ENCODE measurements around the gene SLC25A26. TPM values are rescaled to one million over a fixed set of nuclear protein-coding genes. Genes with fewer than 3 reads are reported as not detected.
A peak's percentile ranks its signal among the peaks of the same experiment; 100 is the strongest.

The SLC25A26 gene
- total and polyA plus RNA-seq, 2 of the 13 experiments (the other 11 are each of a cell fraction or from before 2014, with no cell fraction given): 23.1 to 32.7 TPM

DNA sequence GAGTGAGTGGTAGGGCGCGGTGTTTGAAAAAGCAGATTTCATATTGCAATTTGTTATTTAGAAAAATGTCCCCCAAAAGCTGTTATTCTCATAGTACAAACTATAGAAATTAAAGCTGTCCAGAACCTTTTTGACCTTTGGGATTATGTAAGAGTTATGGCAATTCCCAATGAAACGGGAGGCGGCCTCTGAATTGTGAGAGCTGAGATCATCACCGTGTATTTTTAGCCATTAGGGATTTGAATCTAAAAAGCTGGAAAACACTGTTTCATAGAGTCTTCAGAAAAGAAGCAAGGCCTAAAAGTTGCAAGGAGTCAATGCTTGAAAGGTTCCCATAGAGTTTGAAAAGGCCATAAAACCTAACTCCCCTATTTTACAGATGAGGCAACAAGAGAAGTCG lies 38.6 kb upstream of the SLC25A26 start (continued):
- TF ChIP-seq, protein P1, sequence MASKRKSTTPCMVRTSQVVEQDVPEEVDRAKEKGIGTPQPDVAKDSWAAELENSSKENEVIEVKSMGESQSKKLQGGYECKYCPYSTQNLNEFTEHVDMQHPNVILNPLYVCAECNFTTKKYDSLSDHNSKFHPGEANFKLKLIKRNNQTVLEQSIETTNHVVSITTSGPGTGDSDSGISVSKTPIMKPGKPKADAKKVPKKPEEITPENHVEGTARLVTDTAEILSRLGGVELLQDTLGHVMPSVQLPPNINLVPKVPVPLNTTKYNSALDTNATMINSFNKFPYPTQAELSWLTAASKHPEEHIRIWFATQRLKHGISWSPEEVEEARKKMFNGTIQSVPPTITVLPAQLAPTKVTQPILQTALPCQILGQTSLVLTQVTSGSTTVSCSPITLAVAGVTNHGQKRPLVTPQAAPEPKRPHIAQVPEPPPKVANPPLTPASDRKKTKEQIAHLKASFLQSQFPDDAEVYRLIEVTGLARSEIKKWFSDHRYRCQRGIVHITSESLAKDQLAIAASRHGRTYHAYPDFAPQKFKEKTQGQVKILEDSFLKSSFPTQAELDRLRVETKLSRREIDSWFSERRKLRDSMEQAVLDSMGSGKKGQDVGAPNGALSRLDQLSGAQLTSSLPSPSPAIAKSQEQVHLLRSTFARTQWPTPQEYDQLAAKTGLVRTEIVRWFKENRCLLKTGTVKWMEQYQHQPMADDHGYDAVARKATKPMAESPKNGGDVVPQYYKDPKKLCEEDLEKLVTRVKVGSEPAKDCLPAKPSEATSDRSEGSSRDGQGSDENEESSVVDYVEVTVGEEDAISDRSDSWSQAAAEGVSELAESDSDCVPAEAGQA (IDR thresholded peaks at IDR 0.05; ENCODE audit: low read depth): no peak
- TF ChIP-seq, protein P1 (CRISPR knock-in tag; IDR thresholded peaks at IDR 0.05; ENCODE audit: borderline replicate concordance): no peak
- no peak for TF ChIP-seq WIZ (CRISPR knock-in tag; IDR thresholded peaks at IDR 0.05)

DNA sequence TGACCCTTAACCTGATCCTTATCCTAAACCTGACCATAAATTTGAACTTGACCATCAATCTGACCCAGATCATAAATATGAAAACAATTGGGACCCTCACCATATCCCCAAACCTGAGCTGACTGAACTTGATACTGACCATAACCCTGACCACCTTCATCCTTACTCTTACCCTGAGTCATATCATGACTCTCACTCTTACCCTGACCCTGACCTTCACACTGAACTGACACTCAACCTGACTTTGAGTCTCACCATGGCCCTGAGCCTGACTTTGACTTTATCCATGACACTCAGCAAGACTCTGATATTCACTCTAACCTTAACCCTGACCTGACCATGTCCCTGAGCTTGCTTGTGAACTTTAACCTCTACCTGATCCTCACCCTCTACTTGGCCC lies 34.3 kb upstream of the SLC25A26 start:
- Histone ChIP-seq H3K27me3 (ENCODE audit: control insufficient read depth in 1 of 2, insufficient read depth in 2 of 2, low read length in 2 of 2) (no peaks in the 10 kb centered on the region), H3K27ac (ENCODE audit: extremely low read length, insufficient read depth, low read length) (no peak overlapping the region), H3K4me1 (ENCODE audit: insufficient read depth, low read length) (no peaks in the 10 kb centered on the region), H3K4me2 (ENCODE audit: low read depth, low read length) (no peak overlapping the region), H3K36me3 (replicated peaks in 1 of 2; ENCODE audit: control insufficient read depth in 1 of 2, insufficient read depth in 2 of 2, low read length in 2 of 2) (no peaks in the 10 kb centered on the region), H2AFZ (ENCODE audit: low read length) (no peak overlapping the region), H3K9ac (ENCODE audit: insufficient read depth, low read depth, low read length) (no peak overlapping the region), H3K4me3 (replicated peaks in 1 of 3; ENCODE audit: insufficient read depth in 1 of 3, low read depth in 2 of 3, low read length in 3 of 3) (no peak overlapping the region), H3K9me3 (ENCODE audit: low read length) (no peaks in the 10 kb centered on the region), H4K20me1 (ENCODE audit: insufficient read depth, low read length) (no peaks in the 10 kb centered on the region; the same call in 1 of the 2 replicates), H3K79me2 (ENCODE audit: insufficient read depth, low read length) (no peaks in the 10 kb centered on the region)
- ChIA-PET POLR2A (no interaction called here), CTCF (ENCODE audit: low intra/inter-chr PET ratio, low total read pairs) (no interaction called here)
- 0 out of 2 replicates have a peak, but pooled peaks have one; percentile 8 for TF ChIP-seq RARA (CRISPR knock-in tag; IDR thresholded peaks at IDR 0.05)
- peak; percentile 51; the same call in 1 of the 2 replicates for TF ChIP-seq NCOR1 (IDR thresholded peaks at IDR 0.05; ENCODE audit: borderline replicate concordance, low read length)
- TF ChIP-seq SKI (IDR thresholded peaks at IDR 0.05; ENCODE audit: partially characterized antibody): peak; percentile 56
- TF ChIP-seq, protein P2, sequence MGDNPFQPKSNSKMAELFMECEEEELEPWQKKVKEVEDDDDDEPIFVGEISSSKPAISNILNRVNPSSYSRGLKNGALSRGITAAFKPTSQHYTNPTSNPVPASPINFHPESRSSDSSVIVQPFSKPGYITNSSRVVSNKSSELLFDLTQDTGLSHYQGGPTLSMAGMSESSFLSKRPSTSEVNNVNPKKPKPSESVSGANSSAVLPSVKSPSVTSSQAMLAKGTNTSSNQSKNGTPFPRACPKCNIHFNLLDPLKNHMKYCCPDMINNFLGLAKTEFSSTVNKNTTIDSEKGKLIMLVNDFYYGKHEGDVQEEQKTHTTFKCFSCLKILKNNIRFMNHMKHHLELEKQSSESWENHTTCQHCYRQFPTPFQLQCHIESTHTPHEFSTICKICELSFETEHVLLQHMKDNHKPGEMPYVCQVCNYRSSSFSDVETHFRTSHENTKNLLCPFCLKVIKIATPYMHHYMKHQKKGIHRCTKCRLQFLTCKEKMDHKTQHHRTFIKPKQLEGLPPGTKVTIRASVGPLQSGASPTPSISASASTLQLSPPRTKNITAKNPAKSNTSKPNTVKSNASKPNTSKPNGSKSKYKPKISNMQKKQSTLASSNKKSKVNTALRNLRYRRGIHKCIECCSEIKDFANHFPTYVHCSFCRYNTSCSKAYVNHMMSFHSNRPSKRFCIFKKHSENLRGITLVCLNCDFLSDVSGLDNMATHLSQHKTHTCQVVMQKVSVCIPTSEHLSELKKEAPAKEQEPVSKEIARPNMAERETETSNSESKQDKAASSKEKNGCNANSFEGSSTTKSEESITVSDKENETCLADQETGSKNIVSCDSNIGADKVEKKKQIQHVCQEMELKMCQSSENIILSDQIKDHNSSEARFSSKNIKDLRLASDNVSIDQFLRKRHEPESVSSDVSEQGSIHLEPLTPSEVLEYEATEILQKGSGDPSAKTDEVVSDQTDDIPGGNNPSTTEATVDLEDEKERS (CRISPR knock-in tag; IDR thresholded peaks at IDR 0.05): no peak
- TF ChIP-seq SIX1 (CRISPR knock-in tag; IDR thresholded peaks at IDR 0.05; ENCODE audit: borderline replicate concordance): no peak
- no peak for TF ChIP-seq SMAD9 (CRISPR knock-in tag; IDR thresholded peaks at IDR 0.05)
- in situ Hi-C loops (cut with HindIII; ENCODE audit: extremely low pct_ligation_motif_present, low pct_unique_long_range_greater_than_20kb): no loop called here
- FAIRE-seq: no peak
- no peak for ATAC-seq
- intact Hi-C loops (cut with micrococcal nuclease; ENCODE audit: unreplicated experiment): no loop called here
- no TSS peak for BruUV-seq (replicated peaks)
- no peak for DNase-seq (ENCODE audit: low spot score)
